Body of pancreas (tissue), 4 donors: Measurements from ENCODE around the gene BSDC1. TPM values are rescaled to one million over a fixed set of nuclear protein-coding genes. Genes with fewer than 3 reads are reported as not detected.

Experiments used
- ATAC-seq: fragments of 150-250 bp; one replicate; pipeline ENCODE4 v1.9.1; 2016
- DNase-seq, 4 donors: peaks; one replicate each; pipeline ENCODE4 v3.0.0-alpha.2; 2019
- H3K27ac ChIP-seq, 4 donors: fragments of 200-600 bp; sonication (generic); 1 replicate in 3 of 4; 2 replicates in 1 of 4; pipeline versions ENCODE4 v1.5.1 to v1.6.1; 2016 to 2019; ENCODE audit warnings: mild to moderate bottlenecking in 1 of 4, mixed read lengths in 1 of 4, moderate library complexity in 1 of 4
- H3K27me3 ChIP-seq, 2 donors: fragments of 200-600 bp; sonication (generic); one replicate each; pipeline ENCODE4 v1.6.0; 2016; ENCODE audit warnings: mild to moderate bottlenecking in 1 of 2
- H3K36me3 ChIP-seq, 2 donors: fragments of 200-600 bp; sonication (generic); replicated peaks in 1 of 2; 2 replicates each; pipeline ENCODE4 v1.5.1; 2016; ENCODE audit warnings: low read depth in 2 of 2; ENCODE audit not compliant: insufficient read depth in 1 of 2
- H3K4me1 ChIP-seq: fragments of 200-600 bp; sonication (generic); one replicate; pipeline ENCODE4 v1.6.0; 2016
- H3K4me3 ChIP-seq, 2 donors: fragments of 200-600 bp; sonication (generic); 1 replicate in 1 of 2; 2 replicates in 1 of 2; pipeline ENCODE4 v1.5.1; 2016 to 2019
- H3K9me3 ChIP-seq, 3 donors: fragments of 200-600 bp; sonication (generic); 1 replicate in 2 of 3; 2 replicates in 1 of 3; pipeline ENCODE4 v1.5.1; 2016
- POLR2A ChIP-seq, 3 donors: fragments of 450-650 bp; IDR thresholded peaks; one replicate each; pipeline ENCODE4 v1.6.1; 2016; ENCODE audit warnings: antibody characterized with exemption in 3 of 3, mild to moderate bottlenecking in 2 of 3
- WGBS, 2 donors: methylation state at CpG; one replicate each; pipeline ENCODE4 v1.1.5; 2017; 5-methylcytosine and 5-hydroxymethylcytosine counted together
- intact Hi-C: fragments of 100-400 bp; cut with DNase I; formaldehyde crosslinking; loops from one replicate; pipeline ENCODE4 v1.15.1; 2023
- total RNA-seq, 2 donors: library from RNA; depleted of rRNA; stranded (reverse); fragments of >200 nt; gene quantifications; one replicate each; pipeline ENCODE4 v1.1.0, GENCODE V29; 2016
- TF ChIP-seq, protein P1 (sequence below), 7 experiments: fragments of 450-650 bp in 4 of 7; fragments of 200-600 bp in 3 of 7; sonication (generic) in 3 of 7; IDR thresholded peaks; one replicate each; pipeline ENCODE4 v1.5.1; 2016 to 2019; ENCODE audit warnings: antibody characterized with exemption in 7 of 7

Gene BSDC1
- total RNA-seq, 2 donors from 2014 or later, result 53.2 to 83.7 TPM

DNA sequence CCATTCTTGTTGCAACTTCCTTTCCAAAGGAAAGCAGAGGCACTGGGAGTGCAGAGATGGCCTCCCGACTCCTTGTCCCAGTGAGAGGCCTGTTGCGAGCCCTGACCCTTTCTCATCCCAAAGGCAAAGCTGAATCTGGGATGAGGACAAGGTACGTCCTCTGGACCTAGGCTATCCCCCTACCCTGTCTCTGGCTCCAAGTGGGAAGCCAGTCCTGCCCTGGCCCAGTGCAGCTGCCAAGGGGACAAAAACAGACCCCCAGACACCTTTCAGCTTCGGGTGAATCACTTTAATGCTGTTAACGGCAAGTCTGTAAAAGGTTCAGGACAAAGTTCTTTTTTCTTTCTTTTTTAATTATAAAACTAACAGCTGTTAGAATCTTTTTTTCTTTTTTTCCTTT is 29.4 kb downstream of the BSDC1 start:
- Histone ChIP-seq H3K4me3 (no peak overlapping the region), H3K9me3 (no peaks in the 10 kb centered on the region), H3K27me3 (no peaks in the 10 kb centered on the region), H3K36me3 (peaks cover 0 to 22% of the 10 kb centered on the region in 2 donors), H3K27ac (no peak overlapping the region), H3K4me1 (peaks cover 16% of the 10 kb centered on the region)
- no peak for TF ChIP-seq POLR2A (IDR thresholded peaks at IDR 0.05)
- TF ChIP-seq, protein P1, sequence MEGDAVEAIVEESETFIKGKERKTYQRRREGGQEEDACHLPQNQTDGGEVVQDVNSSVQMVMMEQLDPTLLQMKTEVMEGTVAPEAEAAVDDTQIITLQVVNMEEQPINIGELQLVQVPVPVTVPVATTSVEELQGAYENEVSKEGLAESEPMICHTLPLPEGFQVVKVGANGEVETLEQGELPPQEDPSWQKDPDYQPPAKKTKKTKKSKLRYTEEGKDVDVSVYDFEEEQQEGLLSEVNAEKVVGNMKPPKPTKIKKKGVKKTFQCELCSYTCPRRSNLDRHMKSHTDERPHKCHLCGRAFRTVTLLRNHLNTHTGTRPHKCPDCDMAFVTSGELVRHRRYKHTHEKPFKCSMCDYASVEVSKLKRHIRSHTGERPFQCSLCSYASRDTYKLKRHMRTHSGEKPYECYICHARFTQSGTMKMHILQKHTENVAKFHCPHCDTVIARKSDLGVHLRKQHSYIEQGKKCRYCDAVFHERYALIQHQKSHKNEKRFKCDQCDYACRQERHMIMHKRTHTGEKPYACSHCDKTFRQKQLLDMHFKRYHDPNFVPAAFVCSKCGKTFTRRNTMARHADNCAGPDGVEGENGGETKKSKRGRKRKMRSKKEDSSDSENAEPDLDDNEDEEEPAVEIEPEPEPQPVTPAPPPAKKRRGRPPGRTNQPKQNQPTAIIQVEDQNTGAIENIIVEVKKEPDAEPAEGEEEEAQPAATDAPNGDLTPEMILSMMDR (IDR thresholded peaks at IDR 0.05), result no peak
- DNase-seq (no peak), ATAC-seq (no peak)
- whole genome bisulfite sequencing, 2 donors, result 84 to 86% methylated on average over 5 of the region's 5 CpGs
- intact Hi-C loops, result no loop called here

GRCh38 chr1:32363713-32364112 is 30.5 kb downstream of the BSDC1 start:
- no peak for ATAC-seq
- H3K36me3 ChIP-seq, result peaks cover 0 to 15% of the 10 kb centered on the region in 2 donors
- peak in 1 of 4 donors; percentile 26 for DNase-seq
- intact Hi-C loops, result no loop called here
- no peak overlapping the region for H3K4me3 ChIP-seq
- H3K27ac ChIP-seq, result no peak overlapping the region
- TF ChIP-seq, protein P1 (IDR thresholded peaks at IDR 0.05), result no peak
- TF ChIP-seq POLR2A (IDR thresholded peaks at IDR 0.05), result no peak
- H3K4me1 ChIP-seq, result peaks cover 16% of the 10 kb centered on the region
- no peaks in the 10 kb centered on the region for H3K9me3 ChIP-seq
- WGBS, 2 donors, result 88 to 90% methylated on average over 2 to 12 of the region's 12 CpGs
- H3K27me3 ChIP-seq, result no peaks in the 10 kb centered on the region

DNA sequence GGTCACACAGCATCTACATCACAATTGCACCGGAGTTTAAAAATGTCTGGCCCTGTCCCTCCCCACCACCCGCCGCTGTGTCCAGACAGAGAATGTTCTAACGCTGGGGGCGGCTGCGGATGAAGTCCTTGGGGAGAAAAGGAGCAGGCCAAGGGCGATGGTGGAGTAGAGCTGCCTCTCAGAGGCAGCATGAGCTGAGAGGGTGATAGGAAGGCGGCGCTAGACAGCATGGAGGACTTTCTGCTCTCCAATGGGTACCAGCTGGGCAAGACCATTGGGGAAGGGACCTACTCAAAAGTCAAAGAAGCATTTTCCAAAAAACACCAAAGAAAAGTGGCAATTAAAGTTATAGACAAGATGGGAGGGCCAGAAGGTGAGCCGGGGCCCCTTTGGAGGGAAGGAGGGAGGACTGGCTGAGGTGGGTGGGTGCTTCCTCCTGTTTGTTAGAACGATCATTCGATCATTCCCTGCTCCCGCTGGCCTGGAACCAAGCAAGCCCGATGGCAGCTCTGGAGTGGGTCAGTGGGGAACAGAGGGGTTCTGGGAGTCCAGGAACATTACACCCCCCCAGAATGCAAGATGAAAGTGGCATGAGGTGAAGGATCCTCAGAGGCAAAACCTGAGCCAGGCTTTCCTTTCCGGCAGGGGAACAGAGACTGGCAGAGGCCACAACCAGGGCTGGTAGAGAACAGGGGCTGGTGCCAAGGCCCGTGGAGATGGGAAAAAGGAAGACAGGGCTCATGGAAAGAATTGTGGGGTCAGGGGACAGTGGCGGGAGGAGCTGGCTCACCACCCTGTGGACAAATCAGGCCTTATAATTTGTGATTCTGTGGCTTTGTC is 31.5 kb downstream of the BSDC1 start, which contains the start of the genes FAM229A and TSSK3:
Gene FAM229A (minus strand): TSS at position 12 of the 840 bp plus-strand sequence. CDS start 394 bp downstream, outside the sequence.
Gene TSSK3 (plus strand): TSS at position 66 of the 840 bp plus-strand sequence. CDS start 163 bp downstream, at position 229.
- H3K4me1 ChIP-seq, result peaks cover 16% of the 10 kb centered on the region
- H3K36me3 ChIP-seq, result peaks cover 0 to 12% of the 10 kb centered on the region in 2 donors
- no peaks in the 10 kb centered on the region for H3K9me3 ChIP-seq
- H3K4me3 ChIP-seq, result no peak within 1 kb of the TSS
- intact Hi-C loops, result no loop called here
- peak; percentile 12 for ATAC-seq
- WGBS, 2 donors, result 69 to 76% methylated on average over 17 of the region's 17 CpGs
- no peaks in the 10 kb centered on the region for H3K27me3 ChIP-seq
- H3K27ac ChIP-seq, result peak within 1 kb of the TSS in 3 of 4 donors; percentile 37 to 55 (median 42)
- no peak for DNase-seq
- TF ChIP-seq POLR2A (IDR thresholded peaks at IDR 0.05), result no peak
- TF ChIP-seq, protein P1 (IDR thresholded peaks at IDR 0.05), result no peak

DNA sequence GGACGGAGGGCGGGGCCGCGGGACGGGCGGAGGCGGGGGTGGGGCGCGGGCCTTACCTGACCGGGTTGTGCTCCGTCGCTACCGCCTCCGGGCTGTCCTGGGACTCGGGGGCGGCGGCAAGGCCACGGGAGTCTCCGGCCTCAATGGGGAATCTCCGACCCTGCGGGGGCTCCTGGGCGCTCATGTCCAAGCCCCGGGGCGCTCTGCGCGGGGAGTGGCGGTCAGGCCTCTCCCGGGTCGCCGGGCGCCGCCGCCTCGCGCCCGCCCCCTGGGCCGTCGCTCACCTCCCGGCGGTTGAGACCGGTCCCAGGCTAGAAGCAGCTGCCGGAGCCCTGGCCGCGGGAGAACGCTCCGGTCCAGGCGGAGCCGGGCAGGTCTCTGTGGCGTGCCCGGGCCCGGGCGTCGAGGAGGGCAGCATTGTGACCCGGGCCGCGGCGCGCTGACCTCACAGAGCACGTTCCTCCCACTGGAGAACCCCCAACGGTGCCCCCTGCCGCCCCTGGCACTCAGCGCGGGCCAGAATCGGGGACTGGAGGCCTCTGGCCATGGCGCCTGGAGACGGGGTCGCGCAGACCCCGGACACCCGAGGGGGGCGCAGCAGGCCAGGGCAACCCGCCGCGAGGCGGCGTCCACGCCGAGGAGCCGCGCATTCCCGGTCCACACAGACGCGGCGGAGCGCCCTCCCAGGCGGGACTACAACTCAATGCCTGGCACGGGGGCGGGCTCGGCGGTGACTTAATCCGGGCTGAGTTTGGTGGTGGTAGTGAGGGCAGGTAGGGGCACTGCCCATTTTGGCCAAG is 32.4 kb downstream of the BSDC1 start:
- no peak overlapping the region for H3K4me3 ChIP-seq
- H3K9me3 ChIP-seq, result no peaks in the 10 kb centered on the region
- peaks cover 0 to 10% of the 10 kb centered on the region in 2 donors for H3K36me3 ChIP-seq
- DNase-seq (peak; percentile 51 to 67 (median 54)), ATAC-seq (peak; percentile 68)
- TF ChIP-seq, protein P1 (IDR thresholded peaks at IDR 0.05), result peak in 5 of 7 experiments; percentile 12 to 44 (median 29)
- peak; percentile 17 to 29 (median 23) for TF ChIP-seq POLR2A (IDR thresholded peaks at IDR 0.05)
- intact Hi-C loops, result no loop called here
- H3K27ac ChIP-seq, result peak overlapping the region in 3 of 4 donors; percentile 37 to 55 (median 42)
- peaks cover 16% of the 10 kb centered on the region for H3K4me1 ChIP-seq
- 0 to 1% methylated on average over 7 to 81 of the region's 91 CpGs for WGBS, 2 donors
- H3K27me3 ChIP-seq, result no peaks in the 10 kb centered on the region
